Gastrocnemius medialis (tissue), 4 donors: ENCODE results near the gene IFT81. TPM values are rescaled to one million over a fixed set of nuclear protein-coding genes. Genes with fewer than 3 reads are reported as not detected.
A peak's percentile ranks its signal among the peaks of the same experiment; 100 is the strongest.

Experiments used
- ATAC-seq, 2 donors: fragments of 150-250 bp; one replicate each; pipeline ENCODE4 v1.9.1; 2016
- DNase-seq, 2 donors: peaks; one replicate each; pipeline ENCODE4 v3.0.0-alpha.2; 2019
- H3K27ac ChIP-seq, 4 donors: fragments of 200-600 bp; sonication (generic); 1 replicate in 1 of 4; 2 replicates in 3 of 4; pipeline ENCODE4 v1.5.1; 2016 to 2018; ENCODE audit warnings: mild to moderate bottlenecking in 2 of 4, moderate library complexity in 1 of 4
- H3K27me3 ChIP-seq, 3 donors: fragments of 200-600 bp; sonication (generic) in 2 of 3; 1 replicate in 1 of 3; 2 replicates in 2 of 3; pipeline versions ENCODE4 v1.5.1 to v1.6.0; 2016 to 2019; ENCODE audit warnings: mild to moderate bottlenecking in 1 of 3, moderate library complexity in 1 of 3
- H3K36me3 ChIP-seq, 2 donors: fragments of 200-600 bp; sonication (generic) in 1 of 2; one replicate each; pipeline ENCODE4 v1.5.1; 2017 to 2018
- H3K4me1 ChIP-seq, 2 donors: fragments of 200-600 bp; sonication (generic) in 1 of 2; one replicate each; pipeline ENCODE4 v1.5.1; 2016 to 2017; ENCODE audit warnings: mild to moderate bottlenecking in 2 of 2
- H3K4me3 ChIP-seq, 4 donors: fragments of 200-600 bp; sonication (generic) in 3 of 4; 1 replicate in 1 of 4; 2 replicates in 3 of 4; pipeline ENCODE4 v1.5.1; 2016 to 2019; ENCODE audit warnings: mild to moderate bottlenecking in 2 of 4
- H3K9me3 ChIP-seq, 3 donors: fragments of 200-600 bp; sonication (generic) in 2 of 3; 1 replicate in 1 of 3; 2 replicates in 2 of 3; pipeline ENCODE4 v1.5.1; 2016 to 2019
- POLR2A ChIP-seq, 2 donors: fragments of 450-650 bp; IDR thresholded peaks; one replicate each; pipeline ENCODE4 v1.6.1; 2017; ENCODE audit warnings: antibody characterized with exemption in 2 of 2, mild to moderate bottlenecking in 2 of 2, moderate library complexity in 2 of 2
- in situ Hi-C, 4 donors: fragments of 200-750 bp; cut with MboI; loops; one replicate each; pipeline versions ENCODE4 v1.15.0 to v1.8.0; 2017; ENCODE audit warnings: low sequenced_read_pairs in 4 of 4
- intact Hi-C: fragments of 100-400 bp; cut with DNase I; formaldehyde crosslinking; loops from one replicate; pipeline ENCODE4 v1.15.1; 2023; ENCODE audit warnings: low total_unique reads
- total RNA-seq, 4 donors: library from RNA; depleted of rRNA; stranded (reverse); fragments of >200 nt; gene quantifications; one replicate each; pipeline versions ENCODE4 v1.1.0 to v1.2.3, GENCODE V29; 2016
- TF ChIP-seq, protein P1 (sequence below), 5 experiments: fragments of 450-650 bp in 3 of 5; fragments of 200-600 bp in 2 of 5; sonication (generic) in 2 of 5; IDR thresholded peaks in 4 of 5; conservative IDR thresholded peaks in 1 of 5; 1 replicate in 4 of 5; 2 replicates in 1 of 5; pipeline ENCODE4 v1.5.1; 2016 to 2019; ENCODE audit warnings: antibody characterized with exemption in 5 of 5, mild to moderate bottlenecking in 3 of 5, moderate library complexity in 3 of 5

Gene IFT81
- total RNA-seq, 4 donors from 2014 or later: 3.3 to 4.5 (median 3.7) TPM

DNA sequence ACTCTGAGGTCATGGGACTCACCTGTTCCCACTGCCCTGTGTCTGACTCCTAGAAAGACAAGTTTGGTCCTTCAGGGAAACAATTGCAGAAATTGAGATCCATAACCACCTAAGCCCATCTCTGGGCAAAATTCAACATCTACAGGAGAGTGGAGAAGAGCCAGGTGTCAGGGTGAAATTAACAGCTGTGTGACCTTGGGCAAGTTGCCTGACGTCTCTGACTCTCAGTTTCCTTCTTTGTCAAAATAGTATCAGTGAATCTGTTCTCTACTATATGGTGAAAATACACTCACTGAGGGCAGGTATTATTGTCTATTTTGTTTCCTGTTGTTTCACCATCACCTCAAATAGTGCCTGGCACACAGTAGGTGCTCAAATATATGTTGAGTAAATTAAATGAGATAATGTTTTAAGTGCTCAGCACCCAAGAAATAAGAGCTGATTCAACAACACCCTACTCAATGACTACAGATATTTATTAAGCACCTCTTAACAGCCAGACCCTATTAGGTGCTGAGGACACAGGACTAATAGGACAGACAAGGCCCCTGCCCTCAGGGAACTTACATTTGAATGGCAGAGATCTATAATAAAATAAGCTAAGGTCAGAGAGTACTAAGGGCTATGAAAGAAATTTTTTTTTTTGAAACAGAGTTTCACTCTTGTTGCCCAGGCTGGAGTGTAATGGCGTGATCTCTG lies 14.2 kb upstream of the IFT81 start:
- ATAC-seq (no peak), DNase-seq (no peak)
- H3K4me1 ChIP-seq: peaks cover 17 to 25% of the 10 kb centered on the region in 2 donors
- H3K27ac ChIP-seq: peak overlapping the region; percentile 90 to 98 (median 94)
- peak overlapping the region; percentile 28 to 34 (median 33) for H3K4me3 ChIP-seq
- in situ Hi-C loops: loop anchor here in 1 of 4 donors (10.0 kb wide), 1 partner anchor 115 kb away; no protein-coding TSS in a partner anchor
- TF ChIP-seq POLR2A (IDR thresholded peaks at IDR 0.05): no peak
- TF ChIP-seq, protein P1, sequence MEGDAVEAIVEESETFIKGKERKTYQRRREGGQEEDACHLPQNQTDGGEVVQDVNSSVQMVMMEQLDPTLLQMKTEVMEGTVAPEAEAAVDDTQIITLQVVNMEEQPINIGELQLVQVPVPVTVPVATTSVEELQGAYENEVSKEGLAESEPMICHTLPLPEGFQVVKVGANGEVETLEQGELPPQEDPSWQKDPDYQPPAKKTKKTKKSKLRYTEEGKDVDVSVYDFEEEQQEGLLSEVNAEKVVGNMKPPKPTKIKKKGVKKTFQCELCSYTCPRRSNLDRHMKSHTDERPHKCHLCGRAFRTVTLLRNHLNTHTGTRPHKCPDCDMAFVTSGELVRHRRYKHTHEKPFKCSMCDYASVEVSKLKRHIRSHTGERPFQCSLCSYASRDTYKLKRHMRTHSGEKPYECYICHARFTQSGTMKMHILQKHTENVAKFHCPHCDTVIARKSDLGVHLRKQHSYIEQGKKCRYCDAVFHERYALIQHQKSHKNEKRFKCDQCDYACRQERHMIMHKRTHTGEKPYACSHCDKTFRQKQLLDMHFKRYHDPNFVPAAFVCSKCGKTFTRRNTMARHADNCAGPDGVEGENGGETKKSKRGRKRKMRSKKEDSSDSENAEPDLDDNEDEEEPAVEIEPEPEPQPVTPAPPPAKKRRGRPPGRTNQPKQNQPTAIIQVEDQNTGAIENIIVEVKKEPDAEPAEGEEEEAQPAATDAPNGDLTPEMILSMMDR (IDR thresholded peaks at IDR 0.05 in 4 of 5, conservative IDR thresholded peaks at IDR 0.05 in 1 of 5): no peak
- no peaks in the 10 kb centered on the region for H3K36me3 ChIP-seq
- H3K27me3 ChIP-seq: no peaks in the 10 kb centered on the region
- H3K9me3 ChIP-seq: no peaks in the 10 kb centered on the region
- intact Hi-C loops: loop anchor here (1.0 to 10.0 kb wide), 5 partner anchors 61 to 475 kb away; partner anchors contain the start of gene PPTC7

DNA sequence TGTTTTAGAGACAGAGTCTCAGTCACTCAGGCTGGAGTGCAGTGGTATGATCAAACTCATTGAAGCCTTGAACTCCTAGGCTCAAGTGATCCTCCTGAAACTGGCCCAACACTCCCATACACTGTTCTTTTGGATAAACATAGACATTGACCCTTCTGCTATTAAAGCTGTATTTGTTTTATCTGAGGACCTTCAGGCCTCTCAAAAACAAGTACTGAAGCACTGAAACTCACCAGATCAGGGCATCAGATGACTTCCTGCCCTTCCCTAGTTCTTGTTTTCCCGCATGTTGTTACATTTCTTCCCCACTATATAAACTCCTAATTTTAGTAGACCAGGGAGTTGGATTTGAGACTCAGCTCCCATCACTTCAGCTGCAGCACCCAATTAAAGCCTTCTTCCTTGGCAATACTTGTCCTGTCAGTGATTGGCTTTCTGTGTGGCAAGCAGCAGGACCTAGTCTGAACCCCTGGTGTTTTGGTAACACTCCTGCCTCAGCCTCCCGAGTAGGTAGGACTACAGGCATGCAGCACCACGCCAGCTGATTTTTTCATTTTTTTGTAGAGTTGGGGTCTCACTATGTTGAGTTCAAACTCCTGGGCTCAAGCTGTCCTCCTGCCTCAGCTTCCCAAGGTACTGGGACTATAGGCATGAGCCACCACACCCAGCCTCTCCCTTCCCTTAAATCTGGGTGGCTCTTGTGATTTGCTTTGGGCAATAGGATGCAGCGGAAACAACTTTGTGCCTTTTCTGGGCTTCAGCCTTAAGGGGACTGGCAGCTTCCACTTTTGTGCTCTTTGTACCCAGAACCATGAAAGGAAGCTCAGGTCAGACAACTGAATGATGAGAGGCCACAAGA lies 12.5 kb upstream of the IFT81 start:
- Histone ChIP-seq H3K27ac (peak overlapping the region; percentile 90 to 98 (median 94)), H3K36me3 (no peaks in the 10 kb centered on the region), H3K9me3 (no peaks in the 10 kb centered on the region), H3K4me3 (no peak overlapping the region), H3K27me3 (no peaks in the 10 kb centered on the region), H3K4me1 (peaks cover 17 to 25% of the 10 kb centered on the region in 2 donors)
- intact Hi-C loops: no loop called here
- no peak for TF ChIP-seq POLR2A (IDR thresholded peaks at IDR 0.05)
- TF ChIP-seq, protein P1 (IDR thresholded peaks at IDR 0.05 in 4 of 5, conservative IDR thresholded peaks at IDR 0.05 in 1 of 5): no peak
- ATAC-seq (no peak), DNase-seq (no peak)
- in situ Hi-C loops: no loop called here

DNA sequence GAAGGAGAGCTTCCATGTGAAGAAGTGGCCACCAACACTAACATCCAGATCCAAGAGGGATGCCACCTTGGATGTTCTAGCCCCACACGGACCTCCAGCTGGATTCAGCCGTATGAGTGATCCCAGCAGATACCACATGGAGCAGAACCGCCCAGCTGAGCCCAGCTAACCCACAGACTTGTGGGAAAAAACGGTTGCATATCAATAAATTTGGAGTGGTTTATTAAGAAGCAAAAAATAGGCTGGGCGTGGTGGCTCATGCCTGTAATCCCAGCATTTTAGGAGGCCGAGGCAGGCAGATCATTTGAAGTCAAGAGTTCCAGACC lies 11.9 kb upstream of the IFT81 start:
- Histone ChIP-seq H3K27ac (peak overlapping the region in 2 of 4 donors; percentile 97 to 98), H3K4me3 (no peak overlapping the region), H3K9me3 (no peaks in the 10 kb centered on the region), H3K36me3 (no peaks in the 10 kb centered on the region), H3K27me3 (no peaks in the 10 kb centered on the region), H3K4me1 (peaks cover 17 to 23% of the 10 kb centered on the region in 2 donors)
- intact Hi-C loops: no loop called here
- ATAC-seq: no peak
- TF ChIP-seq POLR2A (IDR thresholded peaks at IDR 0.05): no peak
- TF ChIP-seq, protein P1 (IDR thresholded peaks at IDR 0.05 in 4 of 5, conservative IDR thresholded peaks at IDR 0.05 in 1 of 5): no peak
- no peak for DNase-seq
- in situ Hi-C loops: no loop called here

DNA sequence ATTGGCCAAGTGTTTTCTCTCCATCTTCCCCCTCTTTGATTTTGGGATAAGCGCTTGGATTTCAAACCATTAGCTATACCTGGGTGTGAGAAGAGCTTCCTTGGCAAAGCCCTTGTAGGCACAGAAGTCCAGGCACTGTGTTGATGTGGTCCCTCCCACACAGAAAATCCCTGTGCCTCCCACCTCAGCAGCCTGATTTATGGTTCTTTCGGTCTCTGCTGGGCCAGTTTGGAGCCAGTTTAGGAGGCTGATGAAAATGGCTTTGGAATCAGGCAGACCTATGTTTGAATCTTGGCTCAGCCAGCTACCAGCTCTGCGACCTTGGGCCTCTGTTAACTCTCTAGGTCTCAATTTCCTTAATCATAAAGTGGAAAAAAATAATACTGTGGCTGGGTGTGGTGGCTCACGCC lies 9.6 kb upstream of the IFT81 start:
- intact Hi-C loops: no loop called here
- TF ChIP-seq, protein P1 (IDR thresholded peaks at IDR 0.05 in 4 of 5, conservative IDR thresholded peaks at IDR 0.05 in 1 of 5): no peak
- TF ChIP-seq POLR2A (IDR thresholded peaks at IDR 0.05): no peak
- no peaks in the 10 kb centered on the region for H3K27me3 ChIP-seq
- no peak for ATAC-seq
- H3K36me3 ChIP-seq: no peaks in the 10 kb centered on the region
- in situ Hi-C loops: no loop called here
- H3K4me1 ChIP-seq: peaks cover 5 to 8% of the 10 kb centered on the region in 2 donors
- H3K9me3 ChIP-seq: no peaks in the 10 kb centered on the region
- no peak overlapping the region for H3K4me3 ChIP-seq
- DNase-seq: no peak
- H3K27ac ChIP-seq: peak overlapping the region in 2 of 4 donors; percentile 15 to 39
